ENCODE measurements around the gene NAALADL2.

The NAALADL2 gene

GRCh38 chr3:175093748-175094147, 234.6 kb downstream of the NAALADL2 start:
- Histone ChIP-seq H3K4me1 (ENCODE audit: insufficient read depth, low read length, severe bottlenecking) (no peaks in the 10 kb centered on the region), H3F3A (ENCODE audit: insufficient read depth, low read length) (no peaks in the 10 kb centered on the region), H3K36me3 (ENCODE audit: insufficient read depth, low read length) (no peaks in the 10 kb centered on the region), H3K9ac (ENCODE audit: low read length) (no peak overlapping the region), H3K27ac (ENCODE audit: low read depth, low read length, poor library complexity, severe bottlenecking) (no peak overlapping the region), H3K27me3 (ENCODE audit: insufficient read depth, low read length) (no peaks in the 10 kb centered on the region), H4K20me1 (ENCODE audit: insufficient read depth, low read length) (no peaks in the 10 kb centered on the region), H2AFZ (ENCODE audit: low read length) (no peak overlapping the region), H3K4me3 (ENCODE audit: low read depth, low read length, poor library complexity, severe bottlenecking) (no peak overlapping the region), H3K79me2 (ENCODE audit: insufficient read depth, low read length) (no peaks in the 10 kb centered on the region), H3K4me2 (ENCODE audit: low read length) (no peak overlapping the region), H3K9me3 (ENCODE audit: low read length) (no peaks in the 10 kb centered on the region), H3K9me2 (ENCODE audit: low read depth, low read length) (no peaks in the 10 kb centered on the region)
- TF ChIP-seq EZH2 (IDR thresholded peaks at IDR 0.05; ENCODE audit: borderline replicate concordance, low read length) (no peak), CTCF (IDR thresholded peaks at IDR 0.05; ENCODE audit: low read length) (no peak)

GRCh38 chr3:175094344-175094743, 235.2 kb downstream of the NAALADL2 start:
- TF ChIP-seq EZH2 (IDR thresholded peaks at IDR 0.05; ENCODE audit: borderline replicate concordance, low read length), result no peak
- no peak for TF ChIP-seq CTCF (IDR thresholded peaks at IDR 0.05; ENCODE audit: low read length)
- no peaks in the 10 kb centered on the region for H3K79me2 ChIP-seq (ENCODE audit: insufficient read depth, low read length)
- no peak overlapping the region for H3K27ac ChIP-seq (ENCODE audit: low read depth, low read length, poor library complexity, severe bottlenecking)
- no peak overlapping the region for H3K4me2 ChIP-seq (ENCODE audit: low read length)
- H3K4me1 ChIP-seq (ENCODE audit: insufficient read depth, low read length, severe bottlenecking), result no peaks in the 10 kb centered on the region
- H3K9ac ChIP-seq (ENCODE audit: low read length), result no peak overlapping the region
- no peaks in the 10 kb centered on the region for H3F3A ChIP-seq (ENCODE audit: insufficient read depth, low read length)
- H3K36me3 ChIP-seq (ENCODE audit: insufficient read depth, low read length), result no peaks in the 10 kb centered on the region
- H3K9me2 ChIP-seq (ENCODE audit: low read depth, low read length), result no peaks in the 10 kb centered on the region
- no peaks in the 10 kb centered on the region for H4K20me1 ChIP-seq (ENCODE audit: insufficient read depth, low read length)
- no peak overlapping the region for H2AFZ ChIP-seq (ENCODE audit: low read length)
- no peaks in the 10 kb centered on the region for H3K27me3 ChIP-seq (ENCODE audit: insufficient read depth, low read length)
- no peak overlapping the region for H3K4me3 ChIP-seq (ENCODE audit: low read depth, low read length, poor library complexity, severe bottlenecking)
- H3K9me3 ChIP-seq (ENCODE audit: low read length), result no peaks in the 10 kb centered on the region

GRCh38 chr3:175098644-175099043, 239.5 kb downstream of the NAALADL2 start:
- Histone ChIP-seq H3K79me2 (ENCODE audit: insufficient read depth, low read length) (no peaks in the 10 kb centered on the region), H3K9ac (ENCODE audit: low read length) (no peak overlapping the region), H3K36me3 (ENCODE audit: insufficient read depth, low read length) (no peaks in the 10 kb centered on the region), H3K4me2 (ENCODE audit: low read length) (no peak overlapping the region), H3K9me3 (ENCODE audit: low read length) (no peaks in the 10 kb centered on the region), H2AFZ (ENCODE audit: low read length) (no peak overlapping the region), H4K20me1 (ENCODE audit: insufficient read depth, low read length) (no peaks in the 10 kb centered on the region), H3K4me3 (ENCODE audit: low read depth, low read length, poor library complexity, severe bottlenecking) (no peak overlapping the region), H3K27ac (ENCODE audit: low read depth, low read length, poor library complexity, severe bottlenecking) (no peak overlapping the region), H3K9me2 (ENCODE audit: low read depth, low read length) (no peaks in the 10 kb centered on the region), H3K27me3 (ENCODE audit: insufficient read depth, low read length) (no peaks in the 10 kb centered on the region), H3F3A (ENCODE audit: insufficient read depth, low read length) (no peaks in the 10 kb centered on the region), H3K4me1 (ENCODE audit: insufficient read depth, low read length, severe bottlenecking) (no peaks in the 10 kb centered on the region)
- TF ChIP-seq CTCF (IDR thresholded peaks at IDR 0.05; ENCODE audit: low read length), result no peak
- TF ChIP-seq EZH2 (IDR thresholded peaks at IDR 0.05; ENCODE audit: borderline replicate concordance, low read length), result no peak

Data from OCI-LY1 (cell line).